ENCODE measurements around the gene DPYSL4. TPM values are rescaled to one million over a fixed set of nuclear protein-coding genes. Genes with fewer than 3 reads are reported as not detected.

DPYSL4 gene
- total RNA-seq, 2 donors from 2014 or later = 3.4 to 4.1 TPM

- Histone ChIP-seq H3K4me3 (no peak overlapping the region), H3K4me1 (no peaks in the 10 kb centered on the region), H3K27me3 (no peaks in the 10 kb centered on the region), H3K9me3 (no peaks in the 10 kb centered on the region), H3K27ac (no peak overlapping the region), H3K36me3 (no peaks in the 10 kb centered on the region)
- DNase-seq (ENCODE audit: low spot score) = no peak
- TF ChIP-seq, protein P1, sequence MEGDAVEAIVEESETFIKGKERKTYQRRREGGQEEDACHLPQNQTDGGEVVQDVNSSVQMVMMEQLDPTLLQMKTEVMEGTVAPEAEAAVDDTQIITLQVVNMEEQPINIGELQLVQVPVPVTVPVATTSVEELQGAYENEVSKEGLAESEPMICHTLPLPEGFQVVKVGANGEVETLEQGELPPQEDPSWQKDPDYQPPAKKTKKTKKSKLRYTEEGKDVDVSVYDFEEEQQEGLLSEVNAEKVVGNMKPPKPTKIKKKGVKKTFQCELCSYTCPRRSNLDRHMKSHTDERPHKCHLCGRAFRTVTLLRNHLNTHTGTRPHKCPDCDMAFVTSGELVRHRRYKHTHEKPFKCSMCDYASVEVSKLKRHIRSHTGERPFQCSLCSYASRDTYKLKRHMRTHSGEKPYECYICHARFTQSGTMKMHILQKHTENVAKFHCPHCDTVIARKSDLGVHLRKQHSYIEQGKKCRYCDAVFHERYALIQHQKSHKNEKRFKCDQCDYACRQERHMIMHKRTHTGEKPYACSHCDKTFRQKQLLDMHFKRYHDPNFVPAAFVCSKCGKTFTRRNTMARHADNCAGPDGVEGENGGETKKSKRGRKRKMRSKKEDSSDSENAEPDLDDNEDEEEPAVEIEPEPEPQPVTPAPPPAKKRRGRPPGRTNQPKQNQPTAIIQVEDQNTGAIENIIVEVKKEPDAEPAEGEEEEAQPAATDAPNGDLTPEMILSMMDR (IDR thresholded peaks at IDR 0.05) = no peak
Observed at GRCh38 chr10:132169031-132169765, 17.6 kb upstream of the DPYSL4 start.

GRCh38 chr10:132169766-132170560 is 16.8 kb upstream of the DPYSL4 start:
- Histone ChIP-seq H3K4me1 (no peaks in the 10 kb centered on the region), H3K27ac (no peak overlapping the region), H3K27me3 (no peaks in the 10 kb centered on the region), H3K36me3 (no peaks in the 10 kb centered on the region), H3K4me3 (no peak overlapping the region), H3K9me3 (no peaks in the 10 kb centered on the region)
- TF ChIP-seq, protein P1 (IDR thresholded peaks at IDR 0.05) = no peak
- no peak for DNase-seq (ENCODE audit: low spot score)

DNA sequence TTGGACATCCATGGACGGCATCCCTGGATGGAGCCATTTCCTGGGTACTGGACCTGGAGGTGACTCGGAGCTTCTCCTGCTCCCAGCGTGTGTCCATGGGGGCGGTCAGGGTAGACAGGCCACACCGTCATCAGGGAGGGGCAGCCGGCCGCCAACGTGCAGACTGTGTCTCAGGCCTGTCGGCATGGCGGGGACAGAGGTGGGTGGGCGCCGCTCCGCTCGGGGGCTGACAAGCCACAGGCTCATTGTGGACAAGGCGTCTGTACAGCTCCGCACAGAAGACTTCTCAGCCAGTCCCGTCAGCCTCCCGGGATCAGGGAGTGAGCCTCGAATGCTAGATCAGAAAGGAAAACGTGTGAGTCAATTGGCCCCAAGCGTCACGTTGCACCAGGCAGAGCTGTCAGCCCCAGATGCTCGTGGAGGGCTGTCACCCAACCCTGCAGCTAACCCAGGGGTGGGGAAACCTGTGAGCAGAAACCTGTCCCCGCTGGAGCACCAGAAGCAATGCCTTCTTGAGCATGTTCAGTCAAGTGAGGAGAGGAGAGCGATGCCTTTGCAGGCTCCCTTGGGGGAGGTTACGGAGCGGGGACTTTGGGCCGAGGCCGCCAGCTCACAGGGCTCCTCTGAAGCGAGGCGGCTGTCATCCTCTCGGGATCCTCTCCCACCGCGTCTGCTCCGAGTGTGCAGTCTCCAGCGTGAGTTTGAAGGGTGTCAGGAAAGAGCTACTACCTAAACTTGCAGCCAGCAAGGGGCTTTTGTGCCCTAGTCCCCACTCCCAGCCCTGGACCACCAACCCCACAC is 16.0 kb upstream of the DPYSL4 start:
- Histone ChIP-seq H3K4me3 (no peak overlapping the region), H3K27me3 (no peaks in the 10 kb centered on the region), H3K4me1 (peaks cover 0 to 5% of the 10 kb centered on the region in 2 donors), H3K27ac (no peak overlapping the region), H3K9me3 (no peaks in the 10 kb centered on the region), H3K36me3 (no peaks in the 10 kb centered on the region)
- DNase-seq (ENCODE audit: low spot score) = no peak
- TF ChIP-seq, protein P1 (IDR thresholded peaks at IDR 0.05) = no peak

DNA sequence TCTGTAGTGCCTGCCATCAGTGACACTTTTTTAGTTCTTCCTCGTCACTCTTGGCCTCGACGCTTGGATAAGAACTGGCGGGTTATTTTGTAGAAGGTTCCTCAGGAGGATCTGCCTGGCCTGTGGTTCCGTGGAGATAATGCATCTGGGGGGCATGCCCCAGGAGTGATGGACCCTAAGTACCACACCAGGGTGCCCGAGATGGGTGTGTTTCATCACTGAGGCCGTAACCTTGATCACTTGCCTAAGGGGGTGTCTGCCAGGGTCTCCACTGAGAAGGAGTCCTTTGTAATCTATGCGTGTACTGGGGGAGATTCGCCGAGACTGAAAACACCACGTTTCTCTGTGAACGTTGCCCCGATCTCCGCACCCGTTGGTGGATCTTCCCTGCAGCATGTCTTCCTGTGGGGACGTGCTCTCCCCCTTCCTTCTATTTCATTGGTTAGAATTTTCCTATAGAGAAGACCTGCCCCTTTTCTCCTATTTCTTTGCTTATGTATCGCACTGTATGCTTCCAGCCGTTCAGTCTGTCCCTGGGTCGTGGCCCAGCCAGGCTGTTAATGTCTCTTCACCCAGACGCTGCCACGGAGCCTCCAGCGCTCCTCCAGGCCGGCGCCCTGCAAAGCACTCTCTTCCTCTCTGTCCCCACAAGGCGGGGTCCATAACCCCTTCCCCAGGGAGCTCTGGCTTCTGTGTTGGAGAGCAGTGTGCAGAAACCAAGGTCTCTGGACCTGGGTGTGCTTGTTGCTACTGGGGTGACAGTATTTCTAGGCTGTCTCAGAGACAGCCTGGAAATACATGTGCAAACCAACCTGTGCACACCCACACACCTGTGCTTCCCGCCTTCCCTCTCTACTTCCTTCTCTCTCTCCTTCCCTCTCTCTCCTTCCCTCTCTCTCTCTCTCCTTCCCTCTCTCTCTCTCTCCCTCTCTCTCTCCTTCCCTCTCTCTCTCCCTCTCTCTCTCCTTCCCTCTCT is 14.4 kb upstream of the DPYSL4 start:
- DNase-seq (ENCODE audit: low spot score) = no peak
- Histone ChIP-seq H3K4me1 (peaks cover 0 to 14% of the 10 kb centered on the region in 2 donors), H3K4me3 (no peak overlapping the region), H3K27ac (no peak overlapping the region), H3K9me3 (no peaks in the 10 kb centered on the region), H3K27me3 (no peaks in the 10 kb centered on the region), H3K36me3 (no peaks in the 10 kb centered on the region)
- TF ChIP-seq, protein P1 (IDR thresholded peaks at IDR 0.05) = no peak

GRCh38 chr10:132173185-132173584 is 13.6 kb upstream of the DPYSL4 start:
- Histone ChIP-seq H3K4me1 (peaks cover 0 to 14% of the 10 kb centered on the region in 2 donors), H3K4me3 (no peak overlapping the region), H3K36me3 (no peaks in the 10 kb centered on the region), H3K27ac (no peak overlapping the region), H3K27me3 (no peaks in the 10 kb centered on the region), H3K9me3 (no peaks in the 10 kb centered on the region)
- TF ChIP-seq, protein P1 (IDR thresholded peaks at IDR 0.05) = no peak
- no peak for DNase-seq (ENCODE audit: low spot score)
